UCSD-AML1 (cell line): Measurements from ENCODE around the gene OR2M7.
"Not testable (repeated sequence)": the region's sequence is repeated elsewhere in the genome, so short reads cannot be mapped to it uniquely, and the experiment has no call there.

ENCODE experiments used
- DNase-seq: peaks from one replicate; lab custom pipeline; 2025; ENCODE audit not compliant: unreplicated experiment; lab: John Stamatoyannopoulos, UW

The OR2M7 gene

GRCh38 chr1:248324468-248324867 lies at the start of gene OR2M7:
TSS of gene OR2M7 (minus strand) at chr1:248324568. CDS start at chr1:248324568, 0 bp downstream.
- DNase-seq: no peak

GRCh38 chr1:248373761-248374160 lies 49.4 kb upstream of the OR2M7 start:
- DNase-seq: no peak

- DNase-seq: no peak
These were observed 48.0 kb upstream of the OR2M7 start for GRCh38 chr1:248372394-248372793.

- DNase-seq: no peak
These were observed 42.2 kb upstream of the OR2M7 start for GRCh38 chr1:248366609-248367008.

- DNase-seq: no peak
These were observed 36.9 kb upstream of the OR2M7 start, which contains the start of gene OR2T4 for GRCh38 chr1:248361121-248361715. TSS of gene OR2T4 (plus strand) at chr1:248361665. CDS start at chr1:248361665, 0 bp downstream.

GRCh38 chr1:248359415-248359814 lies 35.0 kb upstream of the OR2M7 start:
- no peak for DNase-seq

GRCh38 chr1:248348475-248348874 lies 24.1 kb upstream of the OR2M7 start, which contains the start of gene OR14C36:
TSS of gene OR14C36 (plus strand) at chr1:248348775. CDS start at chr1:248348775, 0 bp downstream.
- no peak for DNase-seq

GRCh38 chr1:248343451-248343850 lies 19.1 kb upstream of the OR2M7 start:
- DNase-seq: no peak

GRCh38 chr1:248316796-248317195 lies 7.6 kb downstream of the OR2M7 start:
- DNase-seq: no peak

GRCh38 chr1:248306740-248307139 lies 17.6 kb downstream of the OR2M7 start:
- not testable (repeated sequence) for DNase-seq

- DNase-seq: no peak
These were observed 18.3 kb downstream of the OR2M7 start for GRCh38 chr1:248306103-248306502.

GRCh38 chr1:248305672-248306071 lies 18.7 kb downstream of the OR2M7 start:
- DNase-seq: not testable (repeated sequence)

- no peak for DNase-seq
These were observed 21.0 kb downstream of the OR2M7 start, which contains the start of gene OR2T12 for GRCh38 chr1:248303324-248303723. TSS of gene OR2T12 (minus strand) at chr1:248303424. CDS start at chr1:248295578, 7,846 bp downstream.

GRCh38 chr1:248288391-248288790 lies 36.0 kb downstream of the OR2M7 start:
- DNase-seq: no peak

GRCh38 chr1:248277876-248278275 lies 46.5 kb downstream of the OR2M7 start, which contains the start of gene OR2T33:
TSS of gene OR2T33 (minus strand) at chr1:248277976. CDS start at chr1:248273814, 4,162 bp downstream.
- DNase-seq: no peak
